ENCODE results near the gene ETDA. TPM values are rescaled to one million over a fixed set of nuclear protein-coding genes. Genes with fewer than 3 reads are reported as not detected.

Gene ETDA
- total RNA-seq, 2 experiments from 2014 or later, result not detected

- Mint-ChIP-seq H3K4me1 (ENCODE audit: low read depth) (peaks cover 16% of the 10 kb centered on the region), H3K4me3 (peak overlapping the region; percentile 85), H3K27me3 (ENCODE audit: low read depth) (no peaks in the 10 kb centered on the region), H3K36me3 (ENCODE audit: low read depth) (peaks cover 21% of the 10 kb centered on the region), H3K9me3 (peaks cover 5% of the 10 kb centered on the region), H3K27ac (peak overlapping the region; percentile 83)
- intact Hi-C loops (cut with micrococcal nuclease), result loop anchor here (2.0 to 5.0 kb wide), 2 partner anchors 127 to 225 kb away; partner anchors contain the start of genes INTS6L and SMIM10L2A
- DNase-seq, result peak; percentile 77
- CTCF ChIA-PET, result no interaction called here
These were observed 43.5 kb downstream of the ETDA start for GRCh38 chrX:135295238-135295943.

- CTCF ChIA-PET, result no interaction called here
- H3K36me3 Mint-ChIP-seq (ENCODE audit: low read depth), result peaks cover 17% of the 10 kb centered on the region
- DNase-seq, result no peak
- peaks cover 5% of the 10 kb centered on the region for H3K9me3 Mint-ChIP-seq
- no peaks in the 10 kb centered on the region for H3K27me3 Mint-ChIP-seq (ENCODE audit: low read depth)
- peaks cover 16% of the 10 kb centered on the region for H3K4me1 Mint-ChIP-seq (ENCODE audit: low read depth)
- peak overlapping the region; percentile 83 for H3K27ac Mint-ChIP-seq
- intact Hi-C loops (cut with micrococcal nuclease), result loop anchor here (2.0 to 5.0 kb wide), 3 partner anchors 126 to 225 kb away; partner anchors contain the start of genes INTS6L and SMIM10L2A
- peak overlapping the region; percentile 85 for H3K4me3 Mint-ChIP-seq
These were observed 44.1 kb downstream of the ETDA start for GRCh38 chrX:135295944-135296305.

- H3K27ac Mint-ChIP-seq, result no peak overlapping the region
- H3K4me1 Mint-ChIP-seq (ENCODE audit: low read depth), result no peaks in the 10 kb centered on the region
- CTCF ChIA-PET, result no interaction called here
- DNase-seq, result no peak
- no peaks in the 10 kb centered on the region for H3K36me3 Mint-ChIP-seq (ENCODE audit: low read depth)
- intact Hi-C loops (cut with micrococcal nuclease), result no loop called here
- H3K4me3 Mint-ChIP-seq, result no peak overlapping the region
- H3K27me3 Mint-ChIP-seq (ENCODE audit: low read depth), result no peaks in the 10 kb centered on the region
- no peaks in the 10 kb centered on the region for H3K9me3 Mint-ChIP-seq
These were observed 50.5 kb downstream of the ETDA start for GRCh38 chrX:135302269-135302873.

Other genes with a start within 250 kb of the ETDA start
- gene RTL8B, start 229.5 kb upstream of the ETDA start, total RNA-seq, result 1 to 10 TPM in 1 of 2 experiments, under 1 TPM in 1; 0.99 to 1.1 TPM
- 10 to 100 TPM; 16.0 to 19.9 TPM for gene RTL8C, start 219.7 kb upstream of the ETDA start, total RNA-seq
- gene RTL8A, start 199.9 kb upstream of the ETDA start, total RNA-seq, result 1 to 10 TPM; 7.9 to 8.5 TPM
- under 1 TPM; 0.10 to 0.20 TPM for gene SMIM10L2B, start 153.3 kb upstream of the ETDA start, total RNA-seq
- not detected for gene ETDB, start 131.5 kb upstream of the ETDA start, total RNA-seq
- not detected for gene CT55, start 80.7 kb upstream of the ETDA start, total RNA-seq
- gene ETDC, start 57.4 kb downstream of the ETDA start, total RNA-seq, result not detected
- gene ZNF75D, start 92.0 kb downstream of the ETDA start, total RNA-seq, result 1 to 10 TPM; 2.5 to 3.6 TPM
- 1 to 10 TPM; 1.9 to 2.4 TPM for gene ZNF449, start 92.7 kb downstream of the ETDA start, total RNA-seq
- under 1 TPM; 0.40 to 0.41 TPM for gene SMIM10L2A, start 169.9 kb downstream of the ETDA start, total RNA-seq

All from activated naive CD4-positive, alpha-beta T cell treated with anti-CD3 and anti-CD28 coated beads for 36 hours (primary cell).